ENCODE data around the gene S100Z.
"Not testable (repeated sequence)": the region's sequence is repeated elsewhere in the genome, so short reads cannot be mapped to it uniquely, and the experiment has no call there.

The S100Z gene

DNA sequence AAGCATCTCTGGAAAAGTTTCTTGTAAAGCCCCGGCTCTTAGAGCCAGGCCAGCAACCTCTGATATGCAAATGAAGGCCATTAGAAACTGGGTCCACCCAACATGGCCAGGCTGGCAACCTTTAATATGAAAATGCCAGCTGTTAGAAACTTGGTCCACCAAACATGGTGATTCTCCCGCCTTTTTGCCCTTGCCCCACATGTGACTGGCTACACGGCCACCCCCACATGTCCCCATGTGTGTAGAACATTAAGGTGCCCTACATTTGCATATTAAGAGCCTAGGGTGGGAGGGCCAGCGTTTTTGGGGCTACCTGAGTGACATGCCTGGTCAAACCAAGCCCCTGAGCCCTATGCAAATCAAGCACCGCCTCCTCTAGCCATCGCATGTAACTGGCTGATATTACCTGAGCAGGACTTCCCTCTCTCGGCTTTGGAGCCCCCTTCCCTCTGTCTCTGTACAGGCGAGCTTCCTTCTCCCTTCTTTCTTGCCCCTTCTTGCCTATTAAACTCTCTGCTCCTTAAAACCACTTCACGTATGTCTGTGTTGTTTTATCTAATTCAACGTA, 39.0 kb downstream of the S100Z start:
- DNase-seq = no peak

DNA sequence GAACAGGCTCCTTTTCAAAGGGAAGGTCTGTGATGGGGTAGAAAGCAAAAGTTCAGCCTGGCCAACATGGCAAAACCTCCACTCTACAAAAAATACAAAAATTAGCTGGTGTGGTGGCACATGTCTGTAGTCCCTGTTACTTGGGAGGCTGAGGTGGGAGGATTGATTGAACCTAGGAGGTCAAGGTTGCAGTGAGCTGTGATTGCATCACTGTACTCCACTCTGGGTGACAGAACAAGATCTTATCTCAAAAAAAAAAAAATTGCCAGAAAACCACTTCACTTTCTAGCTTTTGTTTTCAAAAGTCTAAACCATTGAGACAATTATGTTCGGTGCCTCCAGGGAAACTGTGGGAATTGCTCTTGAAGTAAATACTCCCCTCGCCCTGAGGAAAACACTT, 43.5 kb downstream of the S100Z start:
- DNase-seq = no peak

DNA sequence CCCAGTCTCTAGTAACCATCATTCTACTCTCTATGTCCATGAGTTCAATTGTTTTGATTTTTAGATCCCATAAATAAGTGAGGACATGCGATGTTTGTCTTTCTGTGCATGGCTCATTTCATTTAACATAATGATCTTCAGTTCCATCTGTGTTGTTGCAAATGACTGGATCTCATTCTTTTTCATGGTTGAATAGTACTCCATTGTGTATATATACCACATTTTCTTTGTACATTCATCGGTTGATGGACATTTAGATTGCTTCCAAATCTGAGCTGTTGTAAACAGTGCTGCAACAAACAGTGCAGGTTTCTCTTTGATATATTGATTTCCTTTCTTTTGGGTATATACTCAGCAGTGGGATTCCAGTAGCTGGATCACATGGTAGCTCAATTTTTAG, 46.4 kb downstream of the S100Z start:
- no peak for DNase-seq

DNA sequence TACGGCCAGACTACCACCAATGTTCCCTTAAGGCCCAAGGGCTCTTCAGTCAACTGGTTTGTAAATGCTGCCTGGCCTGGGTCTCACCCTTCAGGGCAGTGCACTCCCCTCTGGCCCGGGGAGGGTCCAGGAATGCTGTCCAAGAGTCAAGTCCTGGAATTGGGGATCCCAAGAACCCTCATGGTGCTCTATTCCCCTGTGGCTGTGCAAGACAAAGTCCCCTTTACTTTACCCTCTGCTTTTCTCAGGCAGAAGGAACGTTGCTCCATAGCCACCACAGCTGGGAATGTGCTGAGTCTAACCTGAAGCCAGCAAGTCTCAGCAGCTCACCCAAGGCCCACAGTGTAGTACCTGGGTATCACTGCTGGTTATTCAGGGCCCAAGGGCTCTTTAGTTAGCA, 51.7 kb downstream of the S100Z start:
- no peak for DNase-seq

DNA sequence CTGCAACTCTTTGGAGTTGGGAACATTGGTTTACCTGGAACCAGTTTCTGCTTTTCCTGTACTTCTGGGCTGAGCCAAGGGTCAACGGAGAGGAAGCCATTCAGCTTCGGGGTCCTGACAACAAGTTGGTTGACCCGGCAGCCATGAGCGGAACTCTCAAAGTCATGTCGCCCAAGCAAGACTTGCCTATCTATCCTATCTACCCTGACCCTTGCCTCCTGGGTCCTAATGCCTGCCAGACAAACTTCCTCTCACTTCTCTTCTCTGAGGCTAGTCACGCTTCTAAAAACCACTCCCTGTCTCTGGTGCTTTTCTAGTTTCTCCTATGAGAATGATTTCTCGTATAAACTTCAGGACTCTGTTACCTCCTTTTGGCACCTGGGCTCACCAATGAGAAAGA, 58.4 kb downstream of the S100Z start:
- DNase-seq = no peak

DNA sequence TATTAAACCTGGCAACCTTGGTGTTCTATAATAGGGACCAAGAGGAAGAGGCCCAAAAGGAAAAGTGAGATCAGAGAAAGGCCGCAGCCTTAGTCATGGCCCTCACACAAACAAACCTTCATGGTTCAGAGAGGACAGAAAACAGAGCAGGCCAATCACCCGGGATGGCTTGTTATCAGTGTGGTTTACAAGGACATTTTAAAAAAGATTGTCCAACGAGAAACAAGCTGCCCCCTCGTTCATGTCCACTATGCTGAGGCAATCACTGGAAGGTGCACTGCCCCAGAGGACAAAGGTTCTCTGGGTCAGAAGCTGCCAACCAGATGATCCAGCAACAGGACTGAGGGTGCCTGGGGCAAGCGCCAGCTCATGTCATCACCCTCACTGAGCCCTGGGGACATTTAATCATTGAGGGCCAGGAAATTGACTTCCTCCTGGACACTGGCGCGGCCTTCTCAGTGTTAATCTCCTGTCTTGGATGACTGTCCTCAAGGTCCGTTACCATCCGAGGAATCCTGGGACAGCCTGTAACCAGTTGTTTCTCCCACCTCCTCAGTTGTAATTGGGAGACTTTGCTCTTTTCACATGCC, 60.6 kb downstream of the S100Z start:
- not testable (repeated sequence) for DNase-seq

DNA sequence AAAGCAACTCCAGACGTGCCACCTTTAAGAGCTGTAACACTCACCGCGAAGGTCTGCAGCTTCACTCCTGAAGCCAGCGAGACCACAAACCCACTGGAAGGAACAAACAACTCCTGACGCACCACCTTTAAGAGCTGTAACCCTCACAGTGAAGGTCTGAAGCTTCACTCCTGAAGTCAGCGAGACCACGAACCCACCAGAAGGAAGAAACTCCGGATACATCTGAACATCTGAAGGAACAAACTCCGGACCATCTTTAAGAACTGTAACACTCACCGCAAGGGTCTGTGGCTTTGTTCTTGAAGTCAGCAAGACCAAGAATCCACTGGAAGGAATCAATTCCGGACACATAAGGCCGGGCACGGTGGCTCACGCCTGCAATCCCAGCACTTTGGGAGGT, 64.9 kb downstream of the S100Z start:
- DNase-seq = not testable (repeated sequence)

DNA sequence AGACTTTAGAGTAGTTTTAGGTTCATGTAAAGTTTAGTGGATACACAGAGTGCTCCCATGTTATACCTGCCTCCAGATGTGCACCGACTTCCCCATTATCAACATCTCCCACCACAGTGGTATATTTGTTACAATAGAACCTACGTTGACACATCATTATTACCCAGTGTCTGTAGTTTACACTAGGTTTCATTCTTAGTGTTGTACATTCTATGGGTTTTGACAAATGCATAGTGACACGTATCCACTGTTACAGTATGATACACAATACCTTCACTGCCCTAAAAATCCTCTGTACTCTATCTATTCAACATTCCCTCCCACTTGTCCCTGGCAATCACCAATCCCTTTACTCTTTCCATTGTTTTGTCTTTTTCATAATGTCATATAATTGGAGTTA, 68.7 kb downstream of the S100Z start:
- no peak for DNase-seq

DNA sequence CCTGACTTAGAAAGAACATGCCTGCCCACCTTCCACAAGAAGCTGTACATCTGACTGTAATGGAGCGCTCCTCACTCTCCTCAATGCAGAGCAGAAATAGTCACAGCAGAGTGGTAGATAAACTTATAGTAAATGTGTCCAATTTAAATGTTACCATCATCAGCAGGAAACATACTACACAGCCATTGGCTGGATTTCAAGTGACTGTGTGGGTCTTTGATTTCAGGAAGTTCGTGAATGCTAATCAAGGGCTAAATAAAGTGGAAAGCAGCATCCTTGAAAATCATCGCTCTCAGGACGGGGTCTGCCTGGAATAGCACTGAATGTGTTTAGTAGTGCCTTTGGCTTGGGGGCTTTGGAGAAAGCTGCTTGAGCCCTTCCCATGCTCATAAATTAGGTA, 70.7 kb downstream of the S100Z start:
- no peak for DNase-seq

DNA sequence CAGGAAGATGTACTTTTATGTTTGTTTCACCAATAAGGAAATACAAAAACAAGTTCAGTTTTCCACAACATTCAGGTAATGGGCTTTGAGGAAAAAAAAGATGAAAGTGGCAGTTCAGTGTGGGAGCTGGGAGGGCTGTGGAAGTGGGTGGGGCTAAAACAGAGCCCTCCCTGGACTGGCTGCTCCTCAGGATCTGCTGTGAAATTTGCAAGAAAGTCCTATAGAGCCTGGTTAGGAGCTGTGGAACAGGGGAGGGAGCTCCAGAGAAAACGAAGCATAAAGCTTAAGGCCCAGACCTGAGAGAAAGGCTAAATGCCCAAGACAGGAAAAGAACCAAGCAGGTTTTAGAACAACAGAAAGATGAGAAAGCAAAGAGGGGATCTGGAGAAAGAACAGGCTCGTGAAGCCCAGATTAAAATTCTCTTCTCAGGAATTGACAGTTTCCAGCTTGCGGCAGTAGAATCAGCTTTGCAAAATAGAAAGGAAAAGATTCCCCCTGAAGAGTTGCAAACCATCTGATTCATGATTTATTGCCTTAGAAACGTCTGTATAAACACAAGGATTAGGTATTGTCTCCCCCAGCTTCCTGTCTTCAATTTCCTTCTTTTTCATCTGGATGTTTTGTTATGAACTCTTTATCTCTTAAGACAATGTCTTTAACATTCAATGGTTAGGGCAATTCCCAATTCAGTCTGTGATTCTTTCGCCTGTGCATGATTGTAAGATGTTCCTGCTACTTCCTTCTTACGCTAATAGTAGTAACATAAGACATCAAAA, 76.7 kb downstream of the S100Z start:
- DNase-seq = no peak

DNA sequence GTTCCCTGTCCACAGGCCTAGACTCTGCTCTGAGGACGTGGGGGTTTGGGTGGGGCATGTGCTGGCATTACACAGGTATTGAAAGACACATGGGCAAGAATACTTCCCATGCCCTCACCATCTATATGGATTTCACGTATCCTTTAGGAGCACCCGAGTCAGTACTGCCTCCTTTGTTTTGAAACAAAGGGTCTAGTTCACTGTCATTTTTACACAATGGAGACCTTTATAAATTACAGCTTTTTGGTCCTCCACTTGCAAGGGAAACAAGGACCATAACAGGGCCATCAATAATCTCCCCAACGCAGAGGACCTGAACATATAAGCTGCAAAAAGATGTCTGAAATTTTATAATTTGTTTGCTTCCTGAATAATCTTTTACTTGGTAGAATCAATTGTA, 78.1 kb downstream of the S100Z start:
- DNase-seq = no peak

DNA sequence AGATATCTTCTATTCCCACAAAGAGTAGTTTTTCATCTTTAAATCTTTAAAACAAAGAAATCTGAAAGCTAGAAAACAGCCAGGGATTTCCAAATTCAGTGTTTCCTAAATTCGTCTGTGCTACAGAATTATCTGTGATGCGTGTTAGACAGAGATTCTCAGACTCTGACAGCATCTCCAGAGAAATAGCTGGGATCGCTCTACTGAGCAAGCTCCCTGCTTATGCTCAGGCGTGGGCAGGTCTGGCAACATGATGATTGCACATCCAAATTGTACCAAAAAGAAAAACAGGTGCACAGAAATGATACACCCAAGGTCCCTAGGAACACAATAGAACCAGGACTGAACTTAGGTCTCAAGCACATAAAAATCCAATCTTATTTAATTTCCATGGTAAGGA, 80.3 kb downstream of the S100Z start:
- DNase-seq = no peak

DNA sequence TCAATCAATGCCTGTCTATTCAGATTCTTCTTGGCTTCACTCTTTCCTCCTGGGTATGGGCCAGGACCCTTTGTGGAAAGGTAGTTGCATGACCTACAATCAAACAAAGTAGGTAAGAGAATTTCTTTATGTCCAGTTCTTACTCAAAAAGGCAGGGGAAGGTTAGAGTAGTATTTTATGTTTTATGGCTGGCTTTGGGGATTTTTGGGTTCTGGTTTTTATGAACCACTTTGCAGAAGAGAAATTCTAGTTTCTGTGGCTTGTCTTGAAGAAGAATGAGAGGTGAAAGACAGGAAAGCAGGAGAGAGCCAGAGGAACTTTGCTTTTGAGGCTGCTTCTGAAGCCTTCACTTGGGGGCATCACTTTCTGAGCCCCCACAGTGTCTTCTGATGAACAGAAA, 88.4 kb downstream of the S100Z start:
- DNase-seq = no peak

DNA sequence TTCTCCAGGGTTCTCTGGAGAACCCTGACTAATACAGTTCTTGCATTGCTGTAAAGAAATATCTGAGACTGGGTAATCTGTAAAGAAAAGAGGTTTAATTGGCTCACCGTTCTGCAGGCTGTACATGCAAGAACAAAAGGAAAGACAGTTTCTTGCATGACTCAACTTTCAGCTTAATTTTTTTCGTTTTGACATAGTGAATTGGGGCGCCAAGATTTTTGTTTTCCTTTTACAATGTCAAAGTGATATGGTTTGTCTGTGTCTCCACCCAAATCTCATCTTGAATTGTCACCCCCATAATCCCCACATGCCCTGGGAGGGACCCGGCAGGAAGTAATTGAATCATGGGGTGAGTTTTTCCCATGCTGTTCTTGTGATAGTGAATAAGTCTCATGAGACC, 91.2 kb downstream of the S100Z start:
- DNase-seq = no peak

DNA sequence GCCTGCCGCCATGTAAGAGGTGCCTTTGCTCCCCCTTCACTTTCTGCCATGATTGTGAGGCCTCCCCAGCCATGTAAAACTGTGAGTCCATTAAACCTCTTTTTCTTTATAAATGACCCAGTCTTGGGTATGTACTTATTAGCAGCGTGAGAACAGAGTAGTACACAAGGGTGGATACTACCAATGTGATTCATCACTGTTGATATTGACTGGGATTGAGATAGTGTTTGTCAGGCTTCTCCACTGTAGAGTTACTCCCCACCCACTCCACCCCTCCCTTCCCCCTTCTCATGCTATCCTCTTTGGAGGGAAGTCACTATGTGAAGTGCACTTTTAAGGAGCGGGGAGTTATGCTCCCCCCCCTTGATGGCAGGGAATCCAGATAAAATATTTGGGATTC, 91.6 kb downstream of the S100Z start:
- DNase-seq = no peak

DNA sequence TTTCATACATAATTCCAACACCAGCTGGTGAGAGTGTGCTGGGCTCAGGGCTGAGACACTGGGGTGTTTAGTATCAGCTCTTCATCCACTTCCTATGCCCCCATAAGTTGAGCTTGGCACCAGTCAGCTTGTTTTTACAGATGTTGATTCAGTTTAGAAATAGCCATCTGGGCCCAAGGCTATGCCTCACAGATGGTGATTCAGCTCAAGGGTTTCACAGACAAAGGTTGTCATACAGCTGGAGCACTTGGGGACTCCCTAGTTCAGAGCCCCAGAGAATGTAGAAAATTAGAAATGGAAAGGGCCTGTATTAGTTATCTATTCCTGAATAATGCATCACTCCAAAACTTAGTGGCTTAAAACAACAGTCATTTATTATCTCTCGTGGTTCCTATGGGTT, 92.8 kb downstream of the S100Z start:
- no peak for DNase-seq

DNA sequence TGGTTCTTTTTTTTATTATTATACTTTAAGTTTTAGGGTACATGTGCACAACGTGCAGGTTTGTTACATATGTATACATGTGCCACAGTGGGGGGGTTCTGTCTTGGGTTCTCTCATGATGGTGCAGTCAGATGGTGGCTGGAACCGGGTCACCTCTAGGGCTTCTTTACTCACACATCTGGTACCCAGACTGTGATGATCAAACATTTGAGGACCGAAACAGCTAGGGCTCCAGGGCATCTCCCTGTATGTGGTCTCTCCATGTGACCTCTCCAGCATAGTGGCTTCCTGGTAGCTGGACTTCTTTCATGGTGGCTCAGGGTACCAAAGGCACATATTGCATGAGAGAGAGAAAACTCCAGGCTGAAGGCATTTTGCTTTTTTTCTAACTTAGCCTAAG, 93.2 kb downstream of the S100Z start:
- DNase-seq = no peak

DNA sequence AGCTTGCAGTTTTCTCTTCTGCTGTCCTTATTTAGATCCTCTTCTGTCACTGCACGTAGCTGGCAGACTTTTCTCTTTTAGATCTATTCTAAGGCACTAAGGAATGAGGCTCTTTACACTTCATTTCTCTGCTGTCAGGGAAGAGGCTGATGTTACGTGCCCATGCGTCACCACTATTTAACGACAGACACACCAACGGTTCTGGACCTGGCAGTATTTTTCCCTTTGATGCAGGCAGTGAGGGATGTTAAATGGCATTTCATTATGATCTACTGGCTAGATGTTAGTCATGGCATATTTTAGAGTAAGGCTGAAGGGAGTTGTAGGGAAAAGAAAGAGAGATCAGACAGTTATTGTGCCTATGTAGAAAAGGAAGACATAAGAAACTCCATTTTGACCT, 94.8 kb downstream of the S100Z start:
- DNase-seq = no peak

DNA sequence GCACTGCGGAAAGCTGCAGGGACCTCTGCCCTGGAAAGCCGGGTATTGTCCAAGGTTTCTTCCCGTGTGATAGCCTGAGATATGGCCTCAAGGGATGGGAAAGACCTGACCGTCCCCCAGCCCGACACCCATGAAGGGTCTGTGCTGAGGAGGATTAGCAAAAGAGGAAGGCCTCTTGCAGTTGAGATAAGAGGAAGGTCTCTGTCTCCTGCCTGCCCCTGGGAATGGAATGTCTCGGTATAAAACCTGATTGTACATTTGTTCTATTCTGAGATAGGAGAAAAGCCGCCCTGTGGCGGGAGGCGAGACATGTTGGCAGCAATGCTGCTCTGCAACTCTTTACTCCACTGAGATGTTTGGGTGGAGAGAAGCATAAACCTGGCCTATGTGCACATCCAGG, 95.4 kb downstream of the S100Z start:
- DNase-seq = not testable (repeated sequence)

DNA sequence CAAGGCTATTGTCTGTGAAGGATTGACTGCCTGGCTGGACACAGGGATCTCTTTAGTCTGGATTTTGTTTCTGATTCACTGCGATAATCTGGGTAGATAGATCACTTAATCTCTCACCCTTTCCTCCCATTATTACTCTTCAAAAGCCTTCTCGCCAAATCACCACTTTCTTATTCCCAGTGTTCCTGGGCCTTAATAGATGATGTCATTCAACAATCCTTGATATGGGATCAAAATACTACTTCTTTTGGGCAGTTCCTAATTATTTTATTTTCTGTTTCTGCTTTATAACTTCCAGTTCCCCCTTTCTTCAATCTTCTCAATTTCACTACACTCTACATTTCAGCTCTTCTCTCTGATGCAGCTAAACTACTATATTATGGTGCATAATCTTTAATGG, 96.3 kb downstream of the S100Z start:
- no peak for DNase-seq

DNA sequence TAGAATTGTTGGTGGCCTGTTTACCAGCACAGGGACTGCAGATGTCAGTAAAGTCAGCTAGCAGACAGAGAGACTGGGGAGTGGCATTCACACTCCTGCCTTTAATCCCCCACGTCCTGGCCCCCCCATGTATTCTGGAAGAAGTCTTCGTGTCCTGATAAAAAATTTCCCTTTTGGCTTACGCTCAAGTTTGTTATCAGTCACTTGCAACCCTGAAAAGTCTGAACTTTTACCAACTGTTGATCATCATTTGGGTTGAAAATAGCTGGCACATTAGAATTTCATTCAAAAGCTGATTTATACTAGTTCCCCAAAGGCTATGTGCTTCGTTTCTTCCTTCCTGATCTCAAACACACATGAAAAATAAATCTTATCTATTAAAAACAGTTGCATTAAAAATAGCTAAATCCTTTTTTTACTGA, 97.3 kb downstream of the S100Z start:
- no peak for DNase-seq

DNA sequence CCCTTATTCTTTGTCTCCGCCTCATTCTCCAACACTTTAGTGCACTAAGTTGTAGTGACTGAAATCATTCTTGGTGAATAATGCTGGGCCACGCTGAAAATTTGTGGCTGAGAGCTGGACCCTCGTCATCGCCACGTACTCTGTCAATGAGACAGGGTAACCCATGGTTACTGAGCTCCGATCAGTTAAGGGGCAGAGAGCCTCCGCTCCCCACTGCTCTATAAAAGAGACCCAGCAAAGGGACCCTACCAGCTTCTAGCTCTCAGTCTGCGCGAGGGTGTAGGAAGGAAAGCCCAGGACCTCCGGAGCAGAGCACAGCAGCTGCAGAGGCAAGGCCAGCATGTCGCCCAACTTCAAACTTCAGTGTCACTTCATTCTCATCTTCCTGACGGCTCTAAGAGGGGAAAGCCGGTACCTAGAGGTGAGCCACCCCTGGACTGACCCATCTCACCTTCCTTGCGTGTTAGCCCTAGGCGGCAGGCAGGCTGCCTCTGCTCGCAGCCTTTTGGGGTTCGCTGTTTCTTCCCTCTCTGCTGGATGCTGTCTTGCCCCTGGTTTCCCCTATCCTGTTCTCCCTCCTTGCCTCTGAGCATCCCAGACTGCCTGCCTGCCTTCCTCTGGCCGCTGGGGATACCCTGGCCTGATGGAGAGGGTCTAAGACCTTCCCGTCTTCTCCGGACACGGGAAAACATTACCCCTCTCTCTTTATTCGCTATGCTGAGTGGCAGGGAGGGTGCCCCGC, 103.2 kb downstream of the S100Z start, which contains the start of gene CRHBP:
Gene CRHBP, plus strand, starts transcription at position 251 of the 742 bp plus-strand sequence. Its CDS starts 90 bp downstream, at position 341.
- DNase-seq = no peak

DNA sequence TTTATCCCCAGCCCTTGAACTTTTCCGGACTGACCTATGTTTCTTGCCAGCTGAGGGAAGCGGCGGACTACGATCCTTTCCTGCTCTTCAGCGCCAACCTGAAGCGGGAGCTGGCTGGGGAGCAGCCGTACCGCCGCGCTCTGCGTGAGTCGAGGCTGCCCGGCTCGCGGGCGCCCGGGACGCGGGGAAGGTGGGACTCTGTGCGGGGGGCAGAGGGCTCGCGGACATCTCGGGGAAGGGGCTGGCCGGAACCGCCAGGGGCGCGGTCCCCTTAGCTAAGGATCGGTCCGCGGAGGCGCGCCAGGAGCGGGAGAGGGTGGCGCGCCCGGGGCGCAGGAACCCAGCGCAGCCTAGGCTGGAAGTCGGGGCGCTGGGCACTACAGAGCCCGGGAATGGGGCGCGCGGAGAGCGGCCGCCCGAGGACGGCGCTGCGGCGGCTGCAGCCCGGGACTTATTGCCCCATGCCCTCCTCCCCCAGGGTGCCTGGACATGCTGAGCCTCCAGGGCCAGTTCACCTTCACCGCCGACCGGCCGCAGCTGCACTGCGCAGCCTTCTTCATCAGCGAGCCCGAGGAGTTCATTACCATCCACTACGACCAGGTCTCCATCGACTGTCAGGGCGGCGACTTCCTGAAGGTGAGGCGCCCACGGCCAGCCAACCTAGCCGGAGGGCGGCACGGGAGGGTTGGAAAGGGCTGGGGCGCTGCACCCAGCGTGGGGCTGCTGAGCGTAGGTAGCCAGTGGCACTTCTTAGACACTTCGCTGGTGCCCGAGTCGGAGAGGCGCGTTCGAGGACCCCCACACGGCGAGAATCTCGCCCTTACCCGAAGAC, 104.0 kb downstream of the S100Z start:
- peak; percentile 11 for DNase-seq
